NT2/D1 (cell line): Measurements from ENCODE around the gene PSMA7.

ENCODE experiments used
- SUZ12 ChIP-seq: IDR thresholded peaks from 2 replicates; pipeline ENCODE4 v1.6.1; 2011; ENCODE audit not compliant: insufficient read length, insufficient read depth; ENCODE audit errors: extremely low read depth
- YY1 ChIP-seq: IDR thresholded peaks from 2 replicates; pipeline ENCODE4 v1.6.1; 2011; ENCODE audit not compliant: insufficient read length, insufficient read depth
- ZNF274 ChIP-seq: IDR thresholded peaks from 2 replicates; pipeline ENCODE4 v1.6.1; 2011; ENCODE audit warnings: mild to moderate bottlenecking, low read depth, low read length

- TF ChIP-seq YY1 (no peak), SUZ12 (no peak), ZNF274 (no peak)
These were observed 9.3 kb downstream of the PSMA7 start for GRCh38 chr20:62133864-62134263.
